HL-60 (cell line): Measurements from ENCODE around the gene GNB1.
"Not testable (repeated sequence)": the region's sequence is repeated elsewhere in the genome, so short reads cannot be mapped to it uniquely, and the experiment has no call there.

ENCODE experiments used
- DNase-seq, 2 experiments: peaks; one replicate each; pipeline ENCODE4 v3.0.0-alpha.2; 2010 to 2020; ENCODE audit warnings: low read depth in 1 of 2, low spot score in 1 of 2
- H3K27ac ChIP-seq: fragments of 250-450 bp; sonication (Bioruptor Pico); replicated peaks from 2 replicates; pipeline ENCODE4 v1.5.1; 2020; ENCODE audit warnings: mild to moderate bottlenecking, moderate library complexity
- H3K27me3 ChIP-seq: fragments of 250-450 bp; sonication (Bioruptor Pico); 2 replicates; pipeline ENCODE4 v1.5.1; 2021; ENCODE audit warnings: mild to moderate bottlenecking, moderate library complexity; ENCODE audit not compliant: insufficient read depth, poor library complexity, severe bottlenecking
- H3K4me3 ChIP-seq: replicated peaks from 2 replicates; pipeline ENCODE4 v1.5.1; 2011; ENCODE audit warnings: mild to moderate bottlenecking, control low read depth, low read length; ENCODE audit not compliant: insufficient read depth
- CTCF ChIP-seq: IDR thresholded peaks from one replicate; pipeline ENCODE4 v1.5.1; 2011; ENCODE audit warnings: low read length, control low read depth, inconsistent platforms; ENCODE audit not compliant: insufficient read depth
- GABPA ChIP-seq: IDR thresholded peaks from 2 replicates; pipeline ENCODE4 v1.6.1; 2012; ENCODE audit warnings: low read depth
- POLR2AphosphoS5 ChIP-seq: IDR thresholded peaks from 2 replicates; pipeline ENCODE4 v1.6.1; 2012; ENCODE audit warnings: low read depth
- REST ChIP-seq: IDR thresholded peaks from 2 replicates; pipeline ENCODE4 v1.6.1; 2012; ENCODE audit warnings: low read depth; ENCODE audit not compliant: insufficient replicate concordance
- SPI1 ChIP-seq: IDR thresholded peaks from 2 replicates; pipeline ENCODE4 v1.6.1; 2012; ENCODE audit warnings: low read depth, mild to moderate bottlenecking, borderline replicate concordance

The GNB1 gene

DNA sequence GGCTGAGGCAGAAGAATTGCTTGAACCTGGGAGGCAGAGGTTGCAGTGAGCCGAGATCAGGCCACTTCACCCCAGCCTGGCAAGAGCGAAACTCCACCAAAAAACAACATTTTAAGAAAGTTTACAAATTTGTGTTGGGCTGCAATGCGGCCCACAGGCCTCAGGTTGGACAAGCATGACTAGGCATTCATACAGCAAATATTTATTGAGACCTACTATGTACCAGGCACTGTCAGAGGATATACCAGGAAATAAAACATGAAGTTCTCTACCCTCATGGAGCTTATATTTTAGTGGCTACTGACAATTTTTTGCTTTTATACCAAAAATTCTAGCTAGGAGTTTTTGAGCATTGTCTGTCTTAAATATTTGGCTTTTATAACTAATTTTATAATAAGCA is 23.7 kb downstream of the GNB1 start:
- DNase-seq, result no peak
- Histone ChIP-seq H3K4me3 (no peak overlapping the region), H3K27me3 (no peaks in the 10 kb centered on the region), H3K27ac (no peak overlapping the region)
- TF ChIP-seq SPI1 (no peak), POLR2AphosphoS5 (no peak), REST (no peak), GABPA (no peak), CTCF (no peak)

- TF ChIP-seq GABPA, result no peak
- no peak for TF ChIP-seq REST
- no peak for TF ChIP-seq POLR2AphosphoS5
- no peak for TF ChIP-seq SPI1
- no peak for TF ChIP-seq CTCF
- no peak for DNase-seq
- Histone ChIP-seq H3K27me3 (no peaks in the 10 kb centered on the region), H3K27ac (no peak overlapping the region), H3K4me3 (no peak overlapping the region)
Observed at GRCh38 chr1:1862905-1863547, 27.9 kb downstream of the GNB1 start.

DNA sequence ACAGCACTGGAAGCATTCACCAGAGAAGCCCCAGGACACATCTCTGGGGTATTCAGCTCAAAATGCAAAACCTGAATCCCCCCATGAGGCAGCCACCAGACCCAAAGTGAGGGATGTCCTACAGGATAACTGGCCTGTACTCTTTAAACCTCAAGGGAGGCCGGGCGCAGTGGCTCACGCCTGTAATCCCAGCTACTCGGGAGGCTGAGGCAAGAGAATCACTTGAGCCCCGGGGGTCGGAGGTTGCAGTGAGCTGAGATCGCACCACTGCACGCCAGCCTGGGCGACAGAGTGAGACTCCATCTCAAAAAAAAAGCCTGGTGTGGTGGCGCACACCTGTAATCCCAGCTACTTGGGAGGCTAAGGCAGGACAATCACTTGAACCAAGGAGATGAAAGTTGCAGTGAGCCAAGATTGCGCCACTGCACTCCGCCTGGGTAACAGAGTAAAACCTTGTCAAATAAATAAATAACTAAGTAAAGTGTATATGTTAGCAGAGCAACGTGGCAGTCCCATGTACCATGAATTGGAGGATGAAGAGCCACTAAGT is 29.1 kb downstream of the GNB1 start:
- H3K27ac ChIP-seq, DNase-seq, H3K27me3 ChIP-seq, H3K4me3 ChIP-seq: not testable (repeated sequence)

- TF ChIP-seq REST, result no peak
- no peak for TF ChIP-seq GABPA
- TF ChIP-seq POLR2AphosphoS5, result no peak
- no peak for TF ChIP-seq SPI1
- no peak for TF ChIP-seq CTCF
- no peak overlapping the region for H3K4me3 ChIP-seq
- H3K27me3 ChIP-seq, result no peaks in the 10 kb centered on the region
- no peak overlapping the region for H3K27ac ChIP-seq
- DNase-seq, result no peak
Observed at GRCh38 chr1:1861339-1861730, 29.6 kb downstream of the GNB1 start.

DNA sequence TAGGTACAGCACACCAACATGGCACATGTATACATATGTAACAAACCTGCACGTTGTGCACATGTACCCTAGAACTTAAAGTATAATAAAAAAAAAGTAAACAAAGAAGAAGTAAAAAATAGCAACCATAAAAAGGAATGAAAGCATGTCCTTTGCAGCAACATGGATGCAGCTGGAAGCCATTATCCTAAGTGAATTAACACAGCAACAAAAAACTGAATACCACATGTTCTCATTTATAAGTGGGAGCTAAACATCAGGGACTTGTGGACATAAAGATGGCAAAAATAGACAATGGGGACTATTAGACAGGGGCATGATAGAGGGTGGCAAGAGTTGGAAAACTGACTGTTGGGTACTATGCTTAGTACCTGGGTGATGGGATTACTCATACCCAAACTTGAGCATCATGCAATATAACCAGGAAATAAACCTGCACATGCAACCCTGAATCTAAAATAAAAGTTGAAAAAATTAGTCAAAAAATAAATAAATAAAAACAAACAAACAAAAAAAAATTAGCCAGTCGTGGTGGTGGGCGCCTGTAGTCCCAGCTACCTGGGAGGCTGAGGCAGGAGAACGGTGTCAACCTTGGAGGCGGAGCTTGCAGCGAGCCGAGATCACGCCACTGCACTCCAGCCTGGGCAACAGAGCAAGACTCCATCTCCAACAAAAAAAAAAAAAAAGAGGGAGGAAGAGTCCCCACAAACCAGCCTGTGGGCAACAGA is 30.8 kb downstream of the GNB1 start:
- H3K27ac ChIP-seq, H3K4me3 ChIP-seq: not testable (repeated sequence)

More for the DNA sequence above, 30.8 kb downstream of the GNB1 start:
- DNase-seq, H3K27me3 ChIP-seq: not testable (repeated sequence)
